ENCODE results near the gene SF3A1.
A peak's percentile ranks its signal among the peaks of the same experiment; 100 is the strongest.

The SF3A1 gene

GRCh38 chr22:30386608-30386959 lies 29.9 kb upstream of the SF3A1 start:
- peak overlapping the region; percentile 45 for H3K4me3 ChIP-seq (ENCODE audit: low read depth, low read length)

GRCh38 chr22:30385942-30386341 lies 29.2 kb upstream of the SF3A1 start:
- H3K4me3 ChIP-seq (ENCODE audit: low read depth, low read length): no peak overlapping the region

DNA sequence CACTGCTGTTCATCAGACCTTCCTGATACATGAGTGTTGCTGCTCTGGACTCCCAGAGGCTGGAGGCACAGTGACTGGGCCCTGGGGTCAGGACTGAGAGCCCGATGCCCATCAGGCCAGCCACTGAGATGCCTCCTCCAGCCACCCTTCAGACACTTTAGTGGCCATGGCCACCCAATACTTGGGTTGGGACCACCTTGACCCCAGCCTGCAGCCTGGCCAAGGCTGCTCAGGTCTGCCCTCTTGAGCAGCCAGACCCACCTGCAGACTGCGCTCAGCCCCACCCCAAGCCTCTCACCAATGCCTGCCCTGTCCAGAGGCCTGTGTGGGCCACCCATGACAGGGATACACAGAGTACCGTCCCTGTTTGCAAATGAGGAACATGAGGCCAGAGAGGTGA lies 26.4 kb upstream of the SF3A1 start:
- H3K4me3 ChIP-seq (ENCODE audit: low read depth, low read length): no peak overlapping the region

- no peak overlapping the region for H3K4me3 ChIP-seq (ENCODE audit: low read depth, low read length)
Observed at GRCh38 chr22:30382340-30382739, 25.6 kb upstream of the SF3A1 start.

GRCh38 chr22:30381264-30381663 lies 24.6 kb upstream of the SF3A1 start:
- no peak overlapping the region for H3K4me3 ChIP-seq (ENCODE audit: low read depth, low read length)

GRCh38 chr22:30380011-30380410 lies 23.3 kb upstream of the SF3A1 start:
- no peak overlapping the region for H3K4me3 ChIP-seq (ENCODE audit: low read depth, low read length)

DNA sequence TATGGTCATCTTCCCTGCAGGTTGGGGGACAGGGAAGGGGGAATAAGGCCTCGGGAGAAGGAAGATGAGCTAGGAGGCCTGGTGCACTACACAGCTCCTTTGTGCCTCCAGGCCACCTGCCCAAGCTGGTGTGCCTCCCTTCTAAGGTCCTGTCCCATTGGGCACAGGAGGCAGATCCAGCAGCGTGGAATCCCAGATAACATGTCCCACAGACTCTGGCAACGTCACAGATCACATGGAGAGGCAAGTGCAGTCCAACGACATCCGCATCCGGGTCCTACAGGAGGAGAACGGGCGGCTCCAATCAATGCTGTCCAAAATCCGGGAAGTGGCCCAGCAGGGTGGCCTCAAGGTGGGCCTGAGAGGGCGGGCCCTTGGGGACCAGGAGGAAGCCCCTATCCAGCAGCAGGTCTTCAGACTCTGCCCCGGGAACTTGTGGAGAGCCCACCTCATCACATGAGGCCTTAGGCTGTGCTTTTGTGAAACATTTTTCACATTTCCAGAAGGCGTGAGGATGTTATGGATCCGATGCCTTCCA lies 18.7 kb upstream of the SF3A1 start:
- no peak overlapping the region for H3K4me3 ChIP-seq (ENCODE audit: low read depth, low read length)

DNA sequence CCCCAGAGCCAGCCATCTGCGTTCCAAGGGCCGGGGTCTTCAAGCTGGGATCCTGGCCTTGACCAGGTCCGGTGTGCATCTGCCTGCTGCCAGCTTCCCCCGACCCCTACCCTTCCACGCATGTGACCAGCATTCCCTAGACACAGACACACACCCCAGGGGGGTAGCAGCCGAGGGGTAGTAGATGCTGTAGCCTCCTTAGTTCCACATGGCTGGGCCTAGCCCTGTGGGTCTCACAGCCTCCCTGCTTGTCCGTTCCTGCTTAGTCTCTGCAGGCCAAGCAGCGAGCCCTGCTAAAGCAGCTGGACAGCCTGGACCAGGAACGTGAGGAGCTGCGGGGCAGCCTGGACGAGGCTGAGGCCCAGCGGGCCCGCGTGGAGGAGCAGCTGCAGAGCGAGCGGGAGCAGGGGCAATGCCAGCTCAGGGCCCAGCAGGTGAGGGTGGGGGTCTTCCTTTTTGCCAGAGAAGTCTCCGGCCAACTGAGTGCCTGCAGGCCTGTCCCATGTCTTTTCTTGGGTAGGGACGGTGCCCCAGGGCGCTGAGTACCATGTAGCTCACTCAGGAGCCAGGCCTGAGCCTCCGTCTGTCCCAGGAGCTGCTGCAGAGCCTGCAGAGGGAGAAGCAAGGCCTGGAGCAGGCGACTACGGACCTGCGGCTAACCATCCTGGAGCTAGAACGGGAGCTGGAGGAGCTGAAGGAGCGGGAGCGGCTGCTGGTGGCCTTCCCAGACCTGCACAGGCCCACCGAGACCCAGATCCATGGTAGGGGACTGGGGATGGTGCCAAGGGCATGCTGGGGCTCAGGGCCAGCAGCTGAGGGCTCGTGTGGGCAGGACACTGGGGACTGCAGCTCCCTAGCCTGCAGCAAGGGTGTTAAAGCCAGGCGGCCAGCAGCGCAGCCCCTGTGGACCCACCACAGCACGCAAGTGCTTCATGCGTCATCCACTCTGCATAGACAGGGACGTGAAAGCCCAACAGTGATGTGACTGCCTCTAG lies 16.9 kb upstream of the SF3A1 start:
- no peak overlapping the region for H3K4me3 ChIP-seq (ENCODE audit: low read depth, low read length)

DNA sequence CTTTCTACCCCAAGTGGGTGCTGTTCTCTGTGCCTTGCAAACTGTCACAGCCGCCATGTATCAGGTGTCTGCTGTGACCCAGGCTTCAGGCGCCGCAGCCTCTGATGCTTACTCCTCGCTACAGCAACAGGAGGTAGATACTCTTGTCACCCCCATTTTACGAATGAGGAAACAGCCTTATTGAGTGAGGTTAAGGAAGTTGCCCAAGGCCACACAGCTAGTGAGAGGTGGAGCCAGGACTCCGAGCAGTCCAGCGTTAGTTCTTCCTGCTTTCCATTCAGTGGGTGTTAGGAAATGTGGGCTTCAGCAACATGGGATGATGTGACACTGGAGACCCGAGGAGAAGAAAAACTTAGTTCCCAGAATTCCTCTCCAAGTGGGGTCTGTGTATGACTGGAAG lies 16.2 kb upstream of the SF3A1 start:
- H3K4me3 ChIP-seq (ENCODE audit: low read depth, low read length): no peak overlapping the region

DNA sequence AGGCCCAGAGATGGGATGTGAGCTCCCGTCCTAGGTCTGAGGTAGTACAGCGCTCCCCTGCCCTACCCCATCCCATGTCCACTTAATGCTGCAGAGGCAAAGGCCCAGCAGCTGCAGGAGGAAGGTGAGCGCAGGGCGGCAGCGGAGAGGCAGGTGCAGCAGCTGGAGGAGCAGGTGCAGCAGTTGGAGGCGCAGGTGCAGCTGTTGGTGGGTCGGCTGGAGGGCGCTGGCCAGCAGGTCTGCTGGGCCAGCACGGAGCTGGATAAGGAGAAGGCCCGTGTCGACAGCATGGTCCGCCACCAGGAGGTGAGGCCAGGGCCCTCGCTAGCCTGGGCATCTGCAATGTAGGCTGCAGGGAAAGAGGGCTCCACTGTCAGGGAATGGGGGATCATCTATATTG lies 15.3 kb upstream of the SF3A1 start:
- no peak overlapping the region for H3K4me3 ChIP-seq (ENCODE audit: low read depth, low read length)

- H3K4me3 ChIP-seq (ENCODE audit: low read depth, low read length): no peak overlapping the region
Observed at GRCh38 chr22:30371321-30371720, 14.6 kb upstream of the SF3A1 start.

- no peak overlapping the region for H3K4me3 ChIP-seq (ENCODE audit: low read depth, low read length)
Observed at GRCh38 chr22:30370641-30371230, 14.0 kb upstream of the SF3A1 start.

DNA sequence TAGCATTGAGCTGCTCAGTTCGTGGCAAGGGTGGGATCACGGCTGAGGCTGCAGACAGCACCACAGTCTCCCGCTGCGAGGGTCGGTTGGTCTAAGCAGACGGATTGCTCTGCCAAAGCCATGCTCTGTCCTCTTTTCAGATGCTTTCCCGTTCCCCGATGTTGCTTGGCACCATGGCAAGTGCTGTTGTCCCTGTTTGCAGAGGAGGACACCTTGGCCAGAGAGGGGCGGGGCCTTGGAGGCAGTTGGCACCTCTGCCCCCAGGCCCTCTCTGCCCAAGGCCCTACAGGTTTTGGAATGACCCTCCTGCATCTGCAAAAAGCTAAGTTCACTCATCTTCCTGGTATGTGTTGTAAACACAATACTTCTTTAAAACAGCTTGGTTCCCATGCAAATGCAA lies 11.7 kb upstream of the SF3A1 start:
- no peak overlapping the region for H3K4me3 ChIP-seq (ENCODE audit: low read depth, low read length)

- no peak overlapping the region for H3K4me3 ChIP-seq (ENCODE audit: low read depth, low read length)
Observed at GRCh38 chr22:30365891-30366290, 9.2 kb upstream of the SF3A1 start.

- H3K4me3 ChIP-seq (ENCODE audit: low read depth, low read length): no peak overlapping the region
Observed at GRCh38 chr22:30362651-30363281, 6.1 kb upstream of the SF3A1 start.

DNA sequence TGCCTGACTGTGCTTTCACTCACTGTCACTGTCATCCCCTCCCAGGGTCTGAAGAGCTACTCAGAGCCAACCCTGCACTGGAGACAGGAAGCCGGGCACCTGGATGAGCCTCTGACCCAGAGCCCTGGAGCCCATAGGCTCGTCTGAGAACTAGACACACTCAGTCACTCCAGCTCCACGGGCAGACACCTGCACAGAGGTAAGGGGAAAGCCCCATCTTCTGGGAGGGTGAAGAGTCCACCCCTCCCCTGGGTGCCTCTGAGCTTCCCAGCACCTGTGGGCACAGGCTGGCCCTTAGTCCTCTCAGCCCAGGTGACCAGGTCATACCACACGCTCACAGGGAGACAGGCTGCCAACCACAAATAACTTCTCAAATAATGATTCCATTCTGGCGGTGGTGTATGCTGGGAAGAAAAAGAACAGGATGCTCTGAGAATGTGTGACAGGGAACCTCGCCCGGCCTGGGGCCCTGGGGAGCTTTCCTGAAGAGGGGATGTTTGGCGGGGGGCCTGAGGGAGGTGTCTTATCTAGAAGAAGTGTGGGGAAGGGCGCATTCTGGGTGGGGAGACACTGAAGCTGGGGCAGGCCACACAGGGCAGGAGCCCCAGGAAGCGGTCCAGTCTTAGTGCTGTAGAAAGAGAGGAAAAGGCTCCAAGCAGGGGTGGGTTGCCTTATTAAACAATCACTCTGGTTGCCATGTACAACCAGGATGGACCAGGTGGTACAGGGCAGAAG lies 5.4 kb upstream of the SF3A1 start:
- H3K4me3 ChIP-seq (ENCODE audit: low read depth, low read length): no peak overlapping the region

GRCh38 chr22:30358541-30358940 lies 1.8 kb upstream of the SF3A1 start:
- H3K4me3 ChIP-seq (ENCODE audit: low read depth, low read length): no peak overlapping the region

DNA sequence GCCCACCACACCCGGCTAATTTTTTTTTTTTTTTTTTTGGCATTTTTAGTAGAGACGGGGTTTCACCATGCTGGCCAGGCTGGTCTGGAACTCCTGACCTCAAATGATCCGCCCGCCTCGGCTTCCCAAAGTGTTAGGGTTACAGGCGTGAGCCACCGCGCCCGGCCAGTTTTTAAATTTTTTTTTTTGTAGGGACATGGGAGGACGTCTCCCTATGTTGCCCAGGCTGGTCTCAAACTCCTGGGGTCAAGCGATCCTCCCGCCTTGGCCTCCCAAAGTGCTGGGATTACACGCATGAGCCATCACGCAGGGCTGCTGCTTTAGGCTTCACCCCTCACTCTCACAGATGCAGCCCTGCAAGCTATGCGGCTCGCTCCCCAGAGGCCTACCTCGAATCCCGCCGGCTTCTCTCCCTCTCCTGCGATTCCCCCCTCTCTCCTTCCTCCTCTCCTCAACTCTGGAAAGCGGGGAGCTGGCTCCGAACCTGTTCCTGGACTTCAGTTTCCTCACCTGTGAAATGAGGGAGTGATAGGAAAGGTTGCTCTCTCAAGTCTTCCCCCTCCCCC lies 1.0 kb upstream of the SF3A1 start:
- H3K4me3 ChIP-seq (ENCODE audit: low read depth, low read length): peak overlapping the region; percentile 90

GRCh38 chr22:30357236-30357570 lies 509 bp upstream of the SF3A1 start:
- H3K4me3 ChIP-seq (ENCODE audit: low read depth, low read length): peak overlapping the region; percentile 90

DNA sequence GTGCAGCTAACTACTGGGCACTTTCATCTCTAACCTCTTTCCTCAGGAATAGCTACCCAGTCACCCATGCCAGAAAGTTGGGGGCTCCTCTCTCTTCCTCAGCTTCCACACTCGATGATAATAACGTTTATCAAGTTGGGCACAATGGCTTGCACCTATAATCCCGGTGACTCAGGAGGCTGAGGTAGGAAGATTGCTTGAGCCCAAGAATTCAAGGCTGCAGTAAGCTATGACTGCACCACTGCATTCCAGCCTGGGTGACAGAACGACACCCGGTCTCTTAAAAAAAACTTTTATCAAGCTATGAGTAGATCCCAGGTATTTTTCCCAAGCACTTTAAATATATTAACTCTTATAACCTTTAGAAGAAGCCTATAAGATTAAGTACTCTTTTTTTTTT lies 2.0 kb downstream of the SF3A1 start:
- no peak overlapping the region for H3K4me3 ChIP-seq (ENCODE audit: low read depth, low read length)

GRCh38 chr22:30351226-30351625 lies 5.5 kb downstream of the SF3A1 start:
- no peak overlapping the region for H3K4me3 ChIP-seq (ENCODE audit: low read depth, low read length)

Measured in iPS-11a (cell line).